SK-N-SH treated with all-trans-retinoic acid at 6 μM for 48 hours (cell line): ENCODE measurements around the gene MED13.

Source experiments
- ATAC-seq: fragments of 200-7000 bp; cut with Tn5 transposase; 3 replicates; pipeline ENCODE4 v1.9.1; 2020; ENCODE audit warnings: mild to moderate bottlenecking, moderate library complexity
- ARNTL ChIP-seq: fragments of 450-650 bp; formaldehyde crosslinking; IDR thresholded peaks from 2 replicates; pipeline ENCODE4 v1.5.0; 2020; ENCODE audit warnings: low read depth, mild to moderate bottlenecking, moderate library complexity, borderline replicate concordance
- BACH2 ChIP-seq: fragments of 250-450 bp; sonication (Bioruptor Pico); IDR thresholded peaks from 2 replicates; pipeline ENCODE4 v1.9.0; 2021; ENCODE audit warnings: mild to moderate bottlenecking, borderline replicate concordance
- CSDC2 ChIP-seq: fragments of 250-450 bp; sonication (Bioruptor Pico); IDR thresholded peaks from 2 replicates; pipeline ENCODE4 v1.5.0; 2020; ENCODE audit warnings: mild to moderate bottlenecking, moderate library complexity
- ESRRG ChIP-seq: fragments of 250-450 bp; sonication (Bioruptor Pico); IDR thresholded peaks from 2 replicates; pipeline ENCODE4 v1.6.1; 2021; ENCODE audit warnings: mild to moderate bottlenecking
- GLIS3 ChIP-seq: fragments of 250-450 bp; sonication (Bioruptor Pico); IDR thresholded peaks from 2 replicates; pipeline ENCODE4 v1.5.0; 2020; ENCODE audit warnings: mild to moderate bottlenecking, moderate library complexity
- ISL1 ChIP-seq: fragments of 250-450 bp; sonication (Bioruptor Pico); IDR thresholded peaks from 2 replicates; pipeline ENCODE4 v2.1.2; 2022; ENCODE audit warnings: mild to moderate bottlenecking, moderate library complexity
- OSR1 ChIP-seq: fragments of 250-450 bp; sonication (Bioruptor Pico); IDR thresholded peaks from 2 replicates; pipeline ENCODE4 v1.8.0; 2022; ENCODE audit warnings: moderate library complexity, mild to moderate bottlenecking, inconsistent platforms
- PPARA ChIP-seq: fragments of 250-450 bp; sonication (Bioruptor Pico); IDR thresholded peaks from 2 replicates; pipeline ENCODE4 v1.5.0; 2020; ENCODE audit warnings: mild to moderate bottlenecking, borderline replicate concordance
- RARB ChIP-seq: fragments of 250-450 bp; sonication (Bioruptor Pico); IDR thresholded peaks from 2 replicates; pipeline ENCODE4 v1.8.0; 2021; ENCODE audit warnings: mild to moderate bottlenecking, moderate library complexity
- SNAI2 ChIP-seq: fragments of 250-450 bp; sonication (Bioruptor Pico); IDR thresholded peaks from 2 replicates; pipeline ENCODE4 v1.5.0; 2020; ENCODE audit warnings: mild to moderate bottlenecking, moderate library complexity
- TCF4 ChIP-seq: fragments of 250-450 bp; sonication (Bioruptor Pico); IDR thresholded peaks from 2 replicates; pipeline ENCODE4 v1.8.0; 2021; ENCODE audit warnings: mild to moderate bottlenecking, moderate library complexity, borderline replicate concordance
- TOX ChIP-seq: fragments of 250-450 bp; sonication (Bioruptor Pico); IDR thresholded peaks from 2 replicates; pipeline ENCODE4 v1.8.0; 2021; ENCODE audit warnings: mild to moderate bottlenecking, moderate library complexity, borderline replicate concordance
- ZC3H10 ChIP-seq: fragments of 250-450 bp; sonication (Bioruptor Pico); IDR thresholded peaks from 2 replicates; pipeline ENCODE4 v1.5.1; 2021; ENCODE audit warnings: mild to moderate bottlenecking, moderate library complexity
- ZFP3 ChIP-seq: fragments of 250-450 bp; sonication (Bioruptor Pico); IDR thresholded peaks from 2 replicates; pipeline ENCODE4 v1.5.0; 2020; ENCODE audit warnings: mild to moderate bottlenecking, moderate library complexity
- ZFP30 ChIP-seq: fragments of 450-650 bp; formaldehyde crosslinking; IDR thresholded peaks from 2 replicates; pipeline ENCODE4 v1.5.0; 2022; ENCODE audit warnings: mild to moderate bottlenecking, moderate library complexity
- ZNF565 ChIP-seq: fragments of 450-650 bp; formaldehyde crosslinking; conservative IDR thresholded peaks from 2 replicates; pipeline ENCODE4 v1.5.0; 2020; ENCODE audit warnings: low read depth, mild to moderate bottlenecking, moderate library complexity
- ZNF70 ChIP-seq: fragments of 450-650 bp; formaldehyde crosslinking; IDR thresholded peaks from 2 replicates; pipeline ENCODE4 v1.5.0; 2020; ENCODE audit warnings: mild to moderate bottlenecking, moderate library complexity
- TF ChIP-seq, protein P1 (sequence below): fragments of 250-450 bp; sonication (Bioruptor Pico); IDR thresholded peaks from 2 replicates; pipeline ENCODE4 v1.5.1; 2021; ENCODE audit warnings: mild to moderate bottlenecking, moderate library complexity
- TF ChIP-seq, protein P2 (sequence below): fragments of 250-450 bp; sonication (Bioruptor Pico); IDR thresholded peaks from 2 replicates; pipeline ENCODE4 v1.8.0; 2021; ENCODE audit warnings: low read depth, mild to moderate bottlenecking, moderate library complexity, borderline replicate concordance
- TF ChIP-seq, protein P3 (sequence below): fragments of 250-450 bp; sonication (Bioruptor Pico); IDR thresholded peaks from 2 replicates; pipeline ENCODE4 v1.5.0; 2020; ENCODE audit warnings: mild to moderate bottlenecking, moderate library complexity
- TF ChIP-seq, protein P4 (sequence below): fragments of 250-450 bp; sonication (Bioruptor Pico); IDR thresholded peaks from 2 replicates; pipeline ENCODE4 v1.8.0; 2020; ENCODE audit warnings: mild to moderate bottlenecking, moderate library complexity, borderline replicate concordance
- TF ChIP-seq, protein P5 (sequence below): fragments of 250-450 bp; sonication (Bioruptor Pico); IDR thresholded peaks from 2 replicates; pipeline ENCODE4 v1.5.1; 2020; ENCODE audit warnings: low read depth, mild to moderate bottlenecking, moderate library complexity

Gene MED13

DNA sequence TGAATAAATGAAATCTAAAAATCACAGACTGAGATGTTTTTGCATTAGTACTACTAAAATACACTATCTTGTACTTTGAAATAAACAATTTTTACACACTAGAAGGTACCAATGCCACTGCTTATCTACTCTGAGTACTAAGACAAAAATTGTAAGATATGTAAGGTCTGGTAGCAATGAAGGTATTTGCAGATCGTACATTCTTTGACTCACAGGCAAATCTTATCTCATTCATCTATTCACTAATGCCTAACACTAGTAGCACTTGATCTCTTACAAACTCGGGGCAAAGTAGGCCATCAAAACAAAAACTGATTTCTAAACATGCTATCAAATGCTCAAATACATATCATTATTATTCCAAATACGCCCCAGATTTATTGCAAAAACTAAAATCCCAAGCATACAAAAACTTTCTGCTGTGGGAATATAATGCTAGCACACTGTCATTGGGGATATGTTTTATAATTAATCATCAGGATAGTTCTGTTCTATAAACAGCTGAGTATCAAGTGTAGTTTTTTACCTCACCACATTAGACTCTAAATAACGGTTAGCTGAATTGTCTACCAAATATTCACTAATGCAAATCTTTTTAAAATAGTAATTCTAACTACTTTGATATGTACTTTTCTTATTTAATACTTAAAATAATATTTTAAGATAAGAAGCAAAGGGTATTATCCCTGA is 68.0 kb downstream of the MED13 start (continued):
- TF ChIP-seq, protein P1, sequence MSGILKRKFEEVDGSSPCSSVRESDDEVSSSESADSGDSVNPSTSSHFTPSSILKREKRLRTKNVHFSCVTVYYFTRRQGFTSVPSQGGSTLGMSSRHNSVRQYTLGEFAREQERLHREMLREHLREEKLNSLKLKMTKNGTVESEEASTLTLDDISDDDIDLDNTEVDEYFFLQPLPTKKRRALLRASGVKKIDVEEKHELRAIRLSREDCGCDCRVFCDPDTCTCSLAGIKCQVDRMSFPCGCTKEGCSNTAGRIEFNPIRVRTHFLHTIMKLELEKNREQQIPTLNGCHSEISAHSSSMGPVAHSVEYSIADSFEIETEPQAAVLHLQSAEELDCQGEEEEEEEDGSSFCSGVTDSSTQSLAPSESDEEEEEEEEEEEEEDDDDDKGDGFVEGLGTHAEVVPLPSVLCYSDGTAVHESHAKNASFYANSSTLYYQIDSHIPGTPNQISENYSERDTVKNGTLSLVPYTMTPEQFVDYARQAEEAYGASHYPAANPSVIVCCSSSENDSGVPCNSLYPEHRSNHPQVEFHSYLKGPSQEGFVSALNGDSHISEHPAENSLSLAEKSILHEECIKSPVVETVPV: no peak
- TF ChIP-seq PPARA: no peak
- no peak for TF ChIP-seq OSR1
- TF ChIP-seq GLIS3 (CRISPR knock-in tag): no peak
- TF ChIP-seq, protein P2, sequence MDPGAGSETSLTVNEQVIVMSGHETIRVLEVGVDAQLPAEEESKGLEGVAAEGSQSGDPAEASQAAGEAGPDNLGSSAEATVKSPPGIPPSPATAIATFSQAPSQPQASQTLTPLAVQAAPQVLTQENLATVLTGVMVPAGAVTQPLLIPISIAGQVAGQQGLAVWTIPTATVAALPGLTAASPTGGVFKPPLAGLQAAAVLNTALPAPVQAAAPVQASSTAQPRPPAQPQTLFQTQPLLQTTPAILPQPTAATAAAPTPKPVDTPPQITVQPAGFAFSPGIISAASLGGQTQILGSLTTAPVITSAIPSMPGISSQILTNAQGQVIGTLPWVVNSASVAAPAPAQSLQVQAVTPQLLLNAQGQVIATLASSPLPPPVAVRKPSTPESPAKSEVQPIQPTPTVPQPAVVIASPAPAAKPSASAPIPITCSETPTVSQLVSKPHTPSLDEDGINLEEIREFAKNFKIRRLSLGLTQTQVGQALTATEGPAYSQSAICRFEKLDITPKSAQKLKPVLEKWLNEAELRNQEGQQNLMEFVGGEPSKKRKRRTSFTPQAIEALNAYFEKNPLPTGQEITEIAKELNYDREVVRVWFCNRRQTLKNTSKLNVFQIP: no peak
- no peak for TF ChIP-seq ZNF70 (CRISPR knock-in tag)
- TF ChIP-seq ZNF565: no peak
- TF ChIP-seq ISL1 (CRISPR knock-in tag): no peak
- no peak for TF ChIP-seq ESRRG
- TF ChIP-seq, all 23 proteins: peak for 0

DNA sequence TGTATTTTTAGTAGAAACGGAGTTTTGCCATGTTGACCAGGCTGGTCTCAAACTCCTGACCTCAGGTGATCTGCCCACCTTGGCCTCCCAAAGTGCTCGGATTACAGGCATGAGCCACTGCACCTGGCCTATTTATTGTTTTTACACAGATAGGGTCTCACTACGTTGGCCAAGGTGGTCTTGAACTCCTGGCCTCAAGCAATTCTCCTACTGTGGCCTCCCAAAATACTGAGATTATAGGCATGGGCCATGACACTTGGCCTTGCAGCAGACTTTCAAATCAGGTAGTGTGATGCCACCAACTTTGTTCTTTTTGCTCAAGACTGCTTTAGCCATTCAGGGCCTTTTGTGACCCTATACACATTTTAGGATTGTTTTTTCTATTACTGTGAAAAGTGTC is 75.6 kb downstream of the MED13 start:
- no peak for ATAC-seq
- TF ChIP-seq, protein P3, sequence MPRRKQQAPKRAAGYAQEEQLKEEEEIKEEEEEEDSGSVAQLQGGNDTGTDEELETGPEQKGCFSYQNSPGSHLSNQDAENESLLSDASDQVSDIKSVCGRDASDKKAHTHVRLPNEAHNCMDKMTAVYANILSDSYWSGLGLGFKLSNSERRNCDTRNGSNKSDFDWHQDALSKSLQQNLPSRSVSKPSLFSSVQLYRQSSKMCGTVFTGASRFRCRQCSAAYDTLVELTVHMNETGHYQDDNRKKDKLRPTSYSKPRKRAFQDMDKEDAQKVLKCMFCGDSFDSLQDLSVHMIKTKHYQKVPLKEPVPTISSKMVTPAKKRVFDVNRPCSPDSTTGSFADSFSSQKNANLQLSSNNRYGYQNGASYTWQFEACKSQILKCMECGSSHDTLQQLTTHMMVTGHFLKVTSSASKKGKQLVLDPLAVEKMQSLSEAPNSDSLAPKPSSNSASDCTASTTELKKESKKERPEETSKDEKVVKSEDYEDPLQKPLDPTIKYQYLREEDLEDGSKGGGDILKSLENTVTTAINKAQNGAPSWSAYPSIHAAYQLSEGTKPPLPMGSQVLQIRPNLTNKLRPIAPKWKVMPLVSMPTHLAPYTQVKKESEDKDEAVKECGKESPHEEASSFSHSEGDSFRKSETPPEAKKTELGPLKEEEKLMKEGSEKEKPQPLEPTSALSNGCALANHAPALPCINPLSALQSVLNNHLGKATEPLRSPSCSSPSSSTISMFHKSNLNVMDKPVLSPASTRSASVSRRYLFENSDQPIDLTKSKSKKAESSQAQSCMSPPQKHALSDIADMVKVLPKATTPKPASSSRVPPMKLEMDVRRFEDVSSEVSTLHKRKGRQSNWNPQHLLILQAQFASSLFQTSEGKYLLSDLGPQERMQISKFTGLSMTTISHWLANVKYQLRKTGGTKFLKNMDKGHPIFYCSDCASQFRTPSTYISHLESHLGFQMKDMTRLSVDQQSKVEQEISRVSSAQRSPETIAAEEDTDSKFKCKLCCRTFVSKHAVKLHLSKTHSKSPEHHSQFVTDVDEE: no peak
- TF ChIP-seq, protein P4, sequence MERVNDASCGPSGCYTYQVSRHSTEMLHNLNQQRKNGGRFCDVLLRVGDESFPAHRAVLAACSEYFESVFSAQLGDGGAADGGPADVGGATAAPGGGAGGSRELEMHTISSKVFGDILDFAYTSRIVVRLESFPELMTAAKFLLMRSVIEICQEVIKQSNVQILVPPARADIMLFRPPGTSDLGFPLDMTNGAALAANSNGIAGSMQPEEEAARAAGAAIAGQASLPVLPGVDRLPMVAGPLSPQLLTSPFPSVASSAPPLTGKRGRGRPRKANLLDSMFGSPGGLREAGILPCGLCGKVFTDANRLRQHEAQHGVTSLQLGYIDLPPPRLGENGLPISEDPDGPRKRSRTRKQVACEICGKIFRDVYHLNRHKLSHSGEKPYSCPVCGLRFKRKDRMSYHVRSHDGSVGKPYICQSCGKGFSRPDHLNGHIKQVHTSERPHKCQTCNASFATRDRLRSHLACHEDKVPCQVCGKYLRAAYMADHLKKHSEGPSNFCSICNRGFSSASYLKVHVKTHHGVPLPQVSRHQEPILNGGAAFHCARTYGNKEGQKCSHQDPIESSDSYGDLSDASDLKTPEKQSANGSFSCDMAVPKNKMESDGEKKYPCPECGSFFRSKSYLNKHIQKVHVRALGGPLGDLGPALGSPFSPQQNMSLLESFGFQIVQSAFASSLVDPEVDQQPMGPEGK (CRISPR knock-in tag): no peak
- no peak for TF ChIP-seq CSDC2 (CRISPR knock-in tag)
- no peak for TF ChIP-seq OSR1
- no peak for TF ChIP-seq RARB (CRISPR knock-in tag)
- no peak for TF ChIP-seq ZFP3 (CRISPR knock-in tag)
- TF ChIP-seq ZNF565: no peak
- TF ChIP-seq ISL1 (CRISPR knock-in tag): no peak
- TF ChIP-seq, protein P2: no peak
- TF ChIP-seq TOX (CRISPR knock-in tag): no peak
- no peak for TF ChIP-seq ARNTL (CRISPR knock-in tag)
- no peak for TF ChIP-seq SNAI2

DNA sequence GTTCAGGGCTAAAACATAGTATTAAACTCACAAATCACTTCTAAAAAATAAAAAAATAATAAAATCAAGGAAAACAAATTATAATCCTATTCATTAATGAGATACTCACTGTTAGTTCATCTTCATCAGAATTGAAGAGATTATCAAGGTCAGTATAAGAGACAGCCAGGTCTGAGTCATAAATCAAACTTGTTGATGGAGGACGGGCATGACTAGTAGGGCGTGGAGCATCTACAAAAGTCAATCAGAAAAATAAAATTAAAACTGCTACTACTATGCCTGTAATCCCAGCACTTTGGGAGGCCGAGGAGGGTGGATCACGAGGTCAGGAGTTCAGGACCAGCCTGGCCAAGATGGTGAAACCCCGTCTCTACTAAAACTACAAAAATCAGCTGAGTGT is 78.2 kb downstream of the MED13 start:
- no peak for ATAC-seq
- TF ChIP-seq CSDC2 (CRISPR knock-in tag) (no peak), ZC3H10 (no peak), ZFP30 (no peak), SNAI2 (no peak), TCF4 (no peak), ZNF70 (CRISPR knock-in tag) (no peak), ESRRG (no peak), BACH2 (CRISPR knock-in tag) (no peak), OSR1 (no peak), GLIS3 (CRISPR knock-in tag) (no peak), ZFP3 (CRISPR knock-in tag) (no peak), PPARA (no peak)
- TF ChIP-seq, protein P3: no peak
- TF ChIP-seq, protein P5, sequence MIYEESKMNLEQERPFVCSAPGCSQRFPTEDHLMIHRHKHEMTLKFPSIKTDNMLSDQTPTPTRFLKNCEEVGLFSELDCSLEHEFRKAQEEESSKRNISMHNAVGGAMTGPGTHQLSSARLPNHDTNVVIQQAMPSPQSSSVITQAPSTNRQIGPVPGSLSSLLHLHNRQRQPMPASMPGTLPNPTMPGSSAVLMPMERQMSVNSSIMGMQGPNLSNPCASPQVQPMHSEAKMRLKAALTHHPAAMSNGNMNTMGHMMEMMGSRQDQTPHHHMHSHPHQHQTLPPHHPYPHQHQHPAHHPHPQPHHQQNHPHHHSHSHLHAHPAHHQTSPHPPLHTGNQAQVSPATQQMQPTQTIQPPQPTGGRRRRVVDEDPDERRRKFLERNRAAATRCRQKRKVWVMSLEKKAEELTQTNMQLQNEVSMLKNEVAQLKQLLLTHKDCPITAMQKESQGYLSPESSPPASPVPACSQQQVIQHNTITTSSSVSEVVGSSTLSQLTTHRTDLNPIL (CRISPR knock-in tag): no peak
- TF ChIP-seq, protein P4 (CRISPR knock-in tag): no peak
